ENCODE data around the gene OR9K2. TPM values are rescaled to one million over a fixed set of nuclear protein-coding genes. Genes with fewer than 3 reads are reported as not detected.
"Not testable (repeated sequence)": the region's sequence is repeated elsewhere in the genome, so short reads cannot be mapped to it uniquely, and the experiment has no call there.

OR9K2 gene
- total and polyA plus RNA-seq, 2 of the 4 experiments (the other 2 are of a cell fraction), result not detected

DNA sequence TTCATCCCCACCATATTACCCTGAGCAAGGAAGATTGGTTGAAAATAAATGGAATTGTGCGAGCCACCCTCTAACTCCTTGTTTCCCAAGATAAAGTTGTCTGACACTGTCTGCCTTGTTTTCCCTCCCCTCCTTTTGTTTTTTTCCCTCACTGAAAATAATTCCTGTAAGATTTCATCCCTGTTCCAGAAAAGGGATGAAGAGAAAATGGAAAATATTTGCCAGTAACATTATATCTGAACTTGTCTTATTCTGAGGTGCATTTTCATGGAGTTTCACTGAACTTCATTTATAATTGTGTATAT, 17.3 kb downstream of the OR9K2 start:
- Histone ChIP-seq H2BK15ac (ENCODE audit: low read depth, low read length) (no peak overlapping the region), H4K5ac (ENCODE audit: low read depth, low read length) (no peak overlapping the region), H3K4me2 (ENCODE audit: low read depth, low read length) (no peak overlapping the region), H2BK20ac (ENCODE audit: low read depth, low read length) (no peak overlapping the region), H3K9me1 (ENCODE audit: insufficient read depth, low read length) (no peaks in the 10 kb centered on the region), H3K23ac (ENCODE audit: low read depth, low read length) (no peak overlapping the region), H3K56ac (ENCODE audit: extremely low read depth, insufficient read depth, low read length) (no peak overlapping the region), H3K18ac (ENCODE audit: low read depth, low read length) (no peak overlapping the region), H3K9ac (ENCODE audit: low read depth, low read length) (no peak overlapping the region), H4K20me1 (ENCODE audit: insufficient read depth, low read length) (no peaks in the 10 kb centered on the region), H3K36me3 (ENCODE audit: control insufficient read depth, insufficient read depth, low read length) (no peaks in the 10 kb centered on the region), H3K9me3 (ENCODE audit: control insufficient read depth, insufficient read depth, low read length) (no peaks in the 10 kb centered on the region), H2AK5ac (ENCODE audit: low read depth, low read length) (no peak overlapping the region), H4K91ac (ENCODE audit: insufficient read depth, low read depth, low read length) (no peak overlapping the region), H2BK5ac (ENCODE audit: low read depth, low read length, poor library complexity, severe bottlenecking) (no peak overlapping the region), H3K4me3 (ENCODE audit: insufficient read depth, low read depth, low read length) (no peak overlapping the region), H3K27ac (ENCODE audit: insufficient read depth, low read length) (no peak overlapping the region), H4K8ac (ENCODE audit: low read depth in 2 of 2, low read length in 2 of 2) (no peak overlapping the region), H3K27me3 (ENCODE audit: control insufficient read depth, insufficient read depth, low read length) (no peaks in the 10 kb centered on the region), H3K79me1 (ENCODE audit: low read depth in 1 of 2, low read length in 2 of 2) (no peaks in the 10 kb centered on the region), H3K4ac (ENCODE audit: low read depth, low read length) (no peak overlapping the region), H2AK9ac (replicated peaks; ENCODE audit: low read depth, low read length, poor library complexity) (no peak overlapping the region), H2AFZ (replicated peaks; ENCODE audit: low read length, poor library complexity) (no peak overlapping the region), H3K4me1 (ENCODE audit: control insufficient read depth, insufficient read depth, low read length) (no peaks in the 10 kb centered on the region), H2BK120ac (ENCODE audit: low read depth, low read length) (no peak overlapping the region), H3K14ac (replicated peaks; ENCODE audit: low read depth, low read length) (no peak overlapping the region)
- BruUV-seq (replicated peaks), result no TSS peak
- dilution Hi-C loops (cut with HindIII; ENCODE audit: low sequenced_read_pairs, unreplicated experiment), result no loop called here
- TF ChIP-seq, protein P1, sequence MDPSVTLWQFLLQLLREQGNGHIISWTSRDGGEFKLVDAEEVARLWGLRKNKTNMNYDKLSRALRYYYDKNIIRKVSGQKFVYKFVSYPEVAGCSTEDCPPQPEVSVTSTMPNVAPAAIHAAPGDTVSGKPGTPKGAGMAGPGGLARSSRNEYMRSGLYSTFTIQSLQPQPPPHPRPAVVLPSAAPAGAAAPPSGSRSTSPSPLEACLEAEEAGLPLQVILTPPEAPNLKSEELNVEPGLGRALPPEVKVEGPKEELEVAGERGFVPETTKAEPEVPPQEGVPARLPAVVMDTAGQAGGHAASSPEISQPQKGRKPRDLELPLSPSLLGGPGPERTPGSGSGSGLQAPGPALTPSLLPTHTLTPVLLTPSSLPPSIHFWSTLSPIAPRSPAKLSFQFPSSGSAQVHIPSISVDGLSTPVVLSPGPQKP (IDR thresholded peaks at IDR 0.05; ENCODE audit: borderline replicate concordance, low read depth, low read length), result no peak
- TF ChIP-seq, protein P2, sequence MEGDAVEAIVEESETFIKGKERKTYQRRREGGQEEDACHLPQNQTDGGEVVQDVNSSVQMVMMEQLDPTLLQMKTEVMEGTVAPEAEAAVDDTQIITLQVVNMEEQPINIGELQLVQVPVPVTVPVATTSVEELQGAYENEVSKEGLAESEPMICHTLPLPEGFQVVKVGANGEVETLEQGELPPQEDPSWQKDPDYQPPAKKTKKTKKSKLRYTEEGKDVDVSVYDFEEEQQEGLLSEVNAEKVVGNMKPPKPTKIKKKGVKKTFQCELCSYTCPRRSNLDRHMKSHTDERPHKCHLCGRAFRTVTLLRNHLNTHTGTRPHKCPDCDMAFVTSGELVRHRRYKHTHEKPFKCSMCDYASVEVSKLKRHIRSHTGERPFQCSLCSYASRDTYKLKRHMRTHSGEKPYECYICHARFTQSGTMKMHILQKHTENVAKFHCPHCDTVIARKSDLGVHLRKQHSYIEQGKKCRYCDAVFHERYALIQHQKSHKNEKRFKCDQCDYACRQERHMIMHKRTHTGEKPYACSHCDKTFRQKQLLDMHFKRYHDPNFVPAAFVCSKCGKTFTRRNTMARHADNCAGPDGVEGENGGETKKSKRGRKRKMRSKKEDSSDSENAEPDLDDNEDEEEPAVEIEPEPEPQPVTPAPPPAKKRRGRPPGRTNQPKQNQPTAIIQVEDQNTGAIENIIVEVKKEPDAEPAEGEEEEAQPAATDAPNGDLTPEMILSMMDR (conservative IDR thresholded peaks at IDR 0.05; ENCODE audit: low read depth, low read length), result no peak
- TF ChIP-seq BHLHE40 (IDR thresholded peaks at IDR 0.05; ENCODE audit: low read depth, low read length) (no peak), MAZ (IDR thresholded peaks at IDR 0.05; ENCODE audit: borderline replicate concordance, low read depth, low read length) (no peak)
- in situ Hi-C loops (cut with MboI; ENCODE audit: low sequenced_read_pairs), result no loop called here
- WGBS, 2 experiments (ENCODE audit: extremely low coverage in 2 of 2, insufficient read length in 1 of 2), result no CpG with 5 or more reads among the region's 1 CpG
- intact Hi-C loops (cut with micrococcal nuclease), result loop anchor here (1.0 kb wide), 1 partner anchor 150 kb away; no protein-coding TSS in a partner anchor
- ChIA-PET POLR2A (ENCODE audit: unreplicated experiment) (no interaction called here), CTCF (interaction anchor here (0.8 kb wide), 1 partner anchor 55 kb away, joined by 3 read pairs; no protein-coding TSS in a partner anchor)
- no peak for ATAC-seq (ENCODE audit: low read depth)
- DNase-seq, result no peak

DNA sequence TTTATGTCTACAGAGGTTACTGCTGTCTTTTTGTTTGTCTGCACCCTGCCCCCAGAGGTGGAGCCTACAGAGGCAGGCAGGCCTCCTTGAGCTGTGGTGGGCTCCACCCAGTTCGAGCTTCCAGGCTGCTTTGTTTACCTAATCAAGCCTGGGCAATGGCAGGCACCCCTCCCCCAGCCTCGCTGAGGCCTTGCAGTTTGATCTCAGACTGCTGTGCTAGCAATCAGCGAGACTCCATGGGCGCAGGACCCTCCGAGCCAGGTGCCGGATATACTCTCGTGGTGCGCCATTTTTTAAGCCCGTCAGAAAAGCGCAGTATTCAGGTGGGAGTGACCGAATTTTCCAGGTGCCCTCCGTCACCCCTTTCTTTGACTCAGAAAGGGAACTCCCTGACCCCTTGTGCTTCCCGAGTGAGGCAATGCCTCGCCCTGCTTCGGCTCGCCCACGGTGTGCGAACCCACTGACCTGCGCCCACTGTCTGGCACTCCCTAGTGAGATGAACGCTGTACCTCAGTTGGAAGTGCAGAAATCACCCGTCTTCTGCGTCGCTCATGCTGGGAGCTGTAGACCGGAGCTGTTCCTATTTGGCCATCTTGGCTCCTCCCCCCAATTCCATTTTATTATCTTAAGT, 40.9 kb downstream of the OR9K2 start:
- POLR2A ChIA-PET (ENCODE audit: unreplicated experiment); H3K4me3 ChIP-seq (ENCODE audit: insufficient read depth, low read depth, low read length); H4K8ac ChIP-seq (ENCODE audit: low read depth in 2 of 2, low read length in 2 of 2); ATAC-seq (ENCODE audit: low read depth); H3K4ac ChIP-seq (ENCODE audit: low read depth, low read length); H3K27me3 ChIP-seq (ENCODE audit: control insufficient read depth, insufficient read depth, low read length); H4K20me1 ChIP-seq (ENCODE audit: insufficient read depth, low read length); H3K9ac ChIP-seq (ENCODE audit: low read depth, low read length); DNase-seq; H3K56ac ChIP-seq (ENCODE audit: extremely low read depth, insufficient read depth, low read length); in situ Hi-C loops (cut with MboI; ENCODE audit: low sequenced_read_pairs); H2BK15ac ChIP-seq (ENCODE audit: low read depth, low read length); H3K79me1 ChIP-seq (ENCODE audit: low read depth in 1 of 2, low read length in 2 of 2); intact Hi-C loops (cut with micrococcal nuclease); CTCF ChIA-PET; H3K4me1 ChIP-seq (ENCODE audit: control insufficient read depth, insufficient read depth, low read length); dilution Hi-C loops (cut with HindIII; ENCODE audit: low sequenced_read_pairs, unreplicated experiment); H3K4me2 ChIP-seq (ENCODE audit: low read depth, low read length); H4K91ac ChIP-seq (ENCODE audit: insufficient read depth, low read depth, low read length); H3K36me3 ChIP-seq (ENCODE audit: control insufficient read depth, insufficient read depth, low read length); H3K9me3 ChIP-seq (ENCODE audit: control insufficient read depth, insufficient read depth, low read length); BruUV-seq (replicated peaks); H3K27ac ChIP-seq (ENCODE audit: insufficient read depth, low read length); H2AK9ac ChIP-seq (replicated peaks; ENCODE audit: low read depth, low read length, poor library complexity); H2AK5ac ChIP-seq (ENCODE audit: low read depth, low read length); H2AFZ ChIP-seq (replicated peaks; ENCODE audit: low read length, poor library complexity); H2BK20ac ChIP-seq (ENCODE audit: low read depth, low read length); H3K18ac ChIP-seq (ENCODE audit: low read depth, low read length); H2BK120ac ChIP-seq (ENCODE audit: low read depth, low read length); H3K14ac ChIP-seq (replicated peaks; ENCODE audit: low read depth, low read length); H3K23ac ChIP-seq (ENCODE audit: low read depth, low read length); H4K5ac ChIP-seq (ENCODE audit: low read depth, low read length); H3K9me1 ChIP-seq (ENCODE audit: insufficient read depth, low read length); H2BK5ac ChIP-seq (ENCODE audit: low read depth, low read length, poor library complexity, severe bottlenecking): not testable (repeated sequence)
- WGBS, 2 experiments (ENCODE audit: extremely low coverage in 2 of 2, insufficient read length in 1 of 2), result 46% methylated on average over 7 of the region's 24 CpGs; no CpG with 5 or more reads in 1 of the 2 experiments
